HG02885 (cell line): ENCODE results near the gene ADCY9.
"Not testable (repeated sequence)": the region's sequence is repeated elsewhere in the genome, so short reads cannot be mapped to it uniquely, and the experiment has no call there.

Experiments
- ATAC-seq: cut with Tn5 transposase; IDR thresholded peaks from one replicate; pipeline ENCODE4 v1.9.1; 2021; ENCODE audit warnings: mild to moderate bottlenecking; ENCODE audit not compliant: unreplicated experiment, poor library complexity

ADCY9 gene

GRCh38 chr16:4116325-4117249, at the start of gene ADCY9:
Gene ADCY9 (minus strand): TSS chr16:4116442. CDS start chr16:4115442, 1,000 bp downstream.
- ATAC-seq: peak; percentile 80

GRCh38 chr16:4160658-4161430, 44.6 kb upstream of the ADCY9 start:
- no peak for ATAC-seq

GRCh38 chr16:4159726-4160125, 43.5 kb upstream of the ADCY9 start:
- ATAC-seq: no peak

- ATAC-seq: no peak
Measured at GRCh38 chr16:4158143-4159093, 42.2 kb upstream of the ADCY9 start.

GRCh38 chr16:4157376-4157825, 41.2 kb upstream of the ADCY9 start:
- ATAC-seq: no peak

- ATAC-seq: not testable (repeated sequence)
Measured at GRCh38 chr16:4156503-4156902, 40.3 kb upstream of the ADCY9 start.

GRCh38 chr16:4153364-4153763, 37.1 kb upstream of the ADCY9 start:
- not testable (repeated sequence) for ATAC-seq

- ATAC-seq: no peak
Measured at GRCh38 chr16:4152267-4152666, 36.0 kb upstream of the ADCY9 start.

- ATAC-seq: no peak
Measured at GRCh38 chr16:4147236-4147635, 31.0 kb upstream of the ADCY9 start.

GRCh38 chr16:4142268-4142667, 26.0 kb upstream of the ADCY9 start:
- no peak for ATAC-seq

GRCh38 chr16:4141604-4142003, 25.4 kb upstream of the ADCY9 start:
- no peak for ATAC-seq

- ATAC-seq: no peak
Measured at GRCh38 chr16:4140652-4141051, 24.4 kb upstream of the ADCY9 start.

GRCh38 chr16:4139968-4140367, 23.7 kb upstream of the ADCY9 start:
- no peak for ATAC-seq

GRCh38 chr16:4138713-4139112, 22.5 kb upstream of the ADCY9 start:
- no peak for ATAC-seq

- no peak for ATAC-seq
Measured at GRCh38 chr16:4137438-4137837, 21.2 kb upstream of the ADCY9 start.

- ATAC-seq: no peak
Measured at GRCh38 chr16:4136229-4136813, 20.1 kb upstream of the ADCY9 start.

- no peak for ATAC-seq
Measured at GRCh38 chr16:4135537-4135936, 19.3 kb upstream of the ADCY9 start.

- no peak for ATAC-seq
Measured at GRCh38 chr16:4133897-4134372, 17.7 kb upstream of the ADCY9 start.

GRCh38 chr16:4131621-4132020, 15.4 kb upstream of the ADCY9 start:
- no peak for ATAC-seq
